K562 (cell line): ENCODE measurements around the gene LMX1B. TPM values are rescaled to one million over a fixed set of nuclear protein-coding genes. Genes with fewer than 3 reads are reported as not detected.

Source experiments
- MCM3 ChIP-seq: fragments of 450-650 bp; IDR thresholded peaks from 2 replicates; pipeline ENCODE4 v1.6.1; 2016
- MEIS2 ChIP-seq: fragments of 450-650 bp; IDR thresholded peaks from 2 replicates; pipeline ENCODE4 v1.6.1; 2014; ENCODE audit warnings: mild to moderate bottlenecking; ENCODE audit not compliant: partially characterized antibody
- PTTG1 ChIP-seq: fragments of 450-650 bp; IDR thresholded peaks from 2 replicates; pipeline ENCODE4 v1.6.1; 2016; ENCODE audit warnings: low read depth, mild to moderate bottlenecking, missing genetic modification characterization, missing compliant biosample characterization
- RFX5 ChIP-seq: IDR thresholded peaks from 2 replicates; pipeline ENCODE4 v1.6.1; 2011; ENCODE audit warnings: low read depth, mild to moderate bottlenecking, improper control_type of control experiment, low read length
- SMAD2 ChIP-seq: fragments of 150-350 bp; IDR thresholded peaks from 2 replicates; pipeline ENCODE4 v1.6.1; 2014; ENCODE audit warnings: low read depth, mild to moderate bottlenecking, low read length
- SMARCB1 ChIP-seq: IDR thresholded peaks from 2 replicates; pipeline ENCODE4 v1.6.1; 2011; ENCODE audit warnings: improper control_type of control experiment, low read depth; ENCODE audit not compliant: insufficient read length
- SMARCC2 ChIP-seq: fragments of 450-650 bp; IDR thresholded peaks from 2 replicates; pipeline ENCODE4 v1.6.1; 2017; ENCODE audit warnings: antibody characterized with exemption, moderate library complexity, mild to moderate bottlenecking, low read depth
- SRF ChIP-seq, 2 experiments: fragments of 250-450, 450-650 bp in 1 of 2; sonication (Bioruptor Pico) in 1 of 2; sonication (generic) in 1 of 2; formaldehyde crosslinking; IDR thresholded peaks; 2 replicates each; pipeline versions ENCODE4 v1.5.0 to v1.5.1; 2020 to 2022; ENCODE audit warnings: mild to moderate bottlenecking in 1 of 2, missing genetic modification reagents in 1 of 2
- ZNF217 ChIP-seq: sonication (generic); formaldehyde crosslinking; IDR thresholded peaks from 2 replicates; pipeline ENCODE4 v1.8.0; 2022; ENCODE audit warnings: mild to moderate bottlenecking, missing genetic modification reagents
- ZNF282 ChIP-seq: sonication (generic); formaldehyde crosslinking; IDR thresholded peaks from 2 replicates; pipeline ENCODE4 v1.8.1; 2023; ENCODE audit warnings: missing genetic modification reagents
- polyA plus RNA-seq, 8 experiments: library from polyadenylated mRNA; depleted of rRNA in 4 of 8; stranded (reverse) in 5 of 8; unstranded in 3 of 8; fragments of >200 nt; fragmentation: Nextera tagmentation in 2 of 8; fragmentation: Illumina TruSeq in 1 of 8; extraction: Ambion mirVana in 2 of 8; extraction: Trizol in 1 of 8; gene quantifications; 2 replicates each; pipeline versions ENCODE4 v1.2.1 to v1.2.3, GENCODE V29; 2011 to 2014; ENCODE audit warnings: inconsistent platforms in 1 of 8, missing spikeins in 1 of 8
- total RNA-seq, 7 experiments: library from RNA; depleted of rRNA in 6 of 7; stranded (reverse); fragments of >200 nt in 6 of 7; fragmentation: Illumina TruSeq in 2 of 7; extraction: Trizol in 2 of 7; gene quantifications; 2 replicates each; pipeline versions ENCODE4 v1.2.1 to v1.2.3, GENCODE V29; 2011 to 2021; ENCODE audit warnings: low replicate concordance in 1 of 7
- TF ChIP-seq, protein P1 (sequence below), 2 experiments: fragments of 450-650 bp; formaldehyde crosslinking in 1 of 2; IDR thresholded peaks; 2 replicates each; pipeline versions ENCODE4 v1.4.0 to v1.6.1; 2014 to 2020; ENCODE audit warnings: mild to moderate bottlenecking in 2 of 2, borderline replicate concordance in 1 of 2, low read depth in 1 of 2
- TF ChIP-seq, protein P2 (sequence below), 2 experiments: IDR thresholded peaks in 1 of 2; conservative IDR thresholded peaks in 1 of 2; 2 replicates each; pipeline ENCODE4 v1.6.1; 2016; ENCODE audit warnings: low read depth in 2 of 2, mild to moderate bottlenecking in 1 of 2, missing compliant biosample characterization in 1 of 2, missing genetic modification characterization in 1 of 2, moderate library complexity in 1 of 2
- TF ChIP-seq, protein P3 (sequence below): sonication (generic); formaldehyde crosslinking; IDR thresholded peaks from 2 replicates; pipeline ENCODE4 v1.8.0; 2022; ENCODE audit warnings: mild to moderate bottlenecking, missing genetic modification reagents
- TF ChIP-seq, protein P4 (sequence below): fragments of 450-650 bp; IDR thresholded peaks from 2 replicates; pipeline ENCODE4 v1.6.1; 2016
- TF ChIP-seq, protein P5 (sequence below): fragments of 450-650 bp; IDR thresholded peaks from 2 replicates; pipeline ENCODE4 v1.6.1; 2016; ENCODE audit warnings: low read depth, mild to moderate bottlenecking, moderate library complexity

Gene LMX1B
- total and polyA plus RNA-seq, 9 of the 15 experiments (the other 6 are each of a cell fraction or from before 2014, with no cell fraction given) = not detected

DNA sequence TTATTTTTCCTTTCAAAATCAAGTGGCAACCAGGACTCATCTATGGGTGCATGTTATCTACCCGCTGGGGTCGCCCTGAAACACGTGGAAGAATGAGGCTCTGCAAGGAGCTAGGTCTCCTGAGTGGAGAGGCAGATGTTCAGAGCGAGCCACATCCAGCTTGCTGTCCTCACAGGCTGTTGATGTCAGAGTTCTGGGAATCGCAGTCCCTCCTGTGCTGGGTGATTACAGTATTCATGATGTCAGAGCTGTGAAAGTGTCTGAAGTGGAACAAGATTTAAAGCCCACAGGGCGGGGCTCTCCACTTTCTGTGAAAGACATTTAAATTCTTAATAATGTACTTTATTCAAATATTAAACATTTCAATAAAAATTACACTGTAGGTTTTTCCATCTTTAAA lies 24.4 kb upstream of the LMX1B start (continued):
- TF ChIP-seq, protein P1, sequence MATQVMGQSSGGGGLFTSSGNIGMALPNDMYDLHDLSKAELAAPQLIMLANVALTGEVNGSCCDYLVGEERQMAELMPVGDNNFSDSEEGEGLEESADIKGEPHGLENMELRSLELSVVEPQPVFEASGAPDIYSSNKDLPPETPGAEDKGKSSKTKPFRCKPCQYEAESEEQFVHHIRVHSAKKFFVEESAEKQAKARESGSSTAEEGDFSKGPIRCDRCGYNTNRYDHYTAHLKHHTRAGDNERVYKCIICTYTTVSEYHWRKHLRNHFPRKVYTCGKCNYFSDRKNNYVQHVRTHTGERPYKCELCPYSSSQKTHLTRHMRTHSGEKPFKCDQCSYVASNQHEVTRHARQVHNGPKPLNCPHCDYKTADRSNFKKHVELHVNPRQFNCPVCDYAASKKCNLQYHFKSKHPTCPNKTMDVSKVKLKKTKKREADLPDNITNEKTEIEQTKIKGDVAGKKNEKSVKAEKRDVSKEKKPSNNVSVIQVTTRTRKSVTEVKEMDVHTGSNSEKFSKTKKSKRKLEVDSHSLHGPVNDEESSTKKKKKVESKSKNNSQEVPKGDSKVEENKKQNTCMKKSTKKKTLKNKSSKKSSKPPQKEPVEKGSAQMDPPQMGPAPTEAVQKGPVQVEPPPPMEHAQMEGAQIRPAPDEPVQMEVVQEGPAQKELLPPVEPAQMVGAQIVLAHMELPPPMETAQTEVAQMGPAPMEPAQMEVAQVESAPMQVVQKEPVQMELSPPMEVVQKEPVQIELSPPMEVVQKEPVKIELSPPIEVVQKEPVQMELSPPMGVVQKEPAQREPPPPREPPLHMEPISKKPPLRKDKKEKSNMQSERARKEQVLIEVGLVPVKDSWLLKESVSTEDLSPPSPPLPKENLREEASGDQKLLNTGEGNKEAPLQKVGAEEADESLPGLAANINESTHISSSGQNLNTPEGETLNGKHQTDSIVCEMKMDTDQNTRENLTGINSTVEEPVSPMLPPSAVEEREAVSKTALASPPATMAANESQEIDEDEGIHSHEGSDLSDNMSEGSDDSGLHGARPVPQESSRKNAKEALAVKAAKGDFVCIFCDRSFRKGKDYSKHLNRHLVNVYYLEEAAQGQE (IDR thresholded peaks at IDR 0.05; ENCODE audit: borderline replicate concordance) = no peak
- TF ChIP-seq, protein P1 (CRISPR knock-in tag; IDR thresholded peaks at IDR 0.05; ENCODE audit: low read depth) = no peak
- TF ChIP-seq, protein P2, sequence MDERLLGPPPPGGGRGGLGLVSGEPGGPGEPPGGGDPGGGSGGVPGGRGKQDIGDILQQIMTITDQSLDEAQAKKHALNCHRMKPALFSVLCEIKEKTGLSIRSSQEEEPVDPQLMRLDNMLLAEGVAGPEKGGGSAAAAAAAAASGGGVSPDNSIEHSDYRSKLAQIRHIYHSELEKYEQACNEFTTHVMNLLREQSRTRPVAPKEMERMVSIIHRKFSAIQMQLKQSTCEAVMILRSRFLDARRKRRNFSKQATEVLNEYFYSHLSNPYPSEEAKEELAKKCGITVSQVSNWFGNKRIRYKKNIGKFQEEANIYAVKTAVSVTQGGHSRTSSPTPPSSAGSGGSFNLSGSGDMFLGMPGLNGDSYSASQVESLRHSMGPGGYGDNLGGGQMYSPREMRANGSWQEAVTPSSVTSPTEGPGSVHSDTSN (CRISPR knock-in tag; IDR thresholded peaks at IDR 0.05; ENCODE audit: low read depth) = no peak
- TF ChIP-seq, protein P2 (tag; conservative IDR thresholded peaks at IDR 0.05; ENCODE audit: low read depth) = peak; percentile 46; the same call in 1 of the 2 replicates
- TF ChIP-seq, protein P3, sequence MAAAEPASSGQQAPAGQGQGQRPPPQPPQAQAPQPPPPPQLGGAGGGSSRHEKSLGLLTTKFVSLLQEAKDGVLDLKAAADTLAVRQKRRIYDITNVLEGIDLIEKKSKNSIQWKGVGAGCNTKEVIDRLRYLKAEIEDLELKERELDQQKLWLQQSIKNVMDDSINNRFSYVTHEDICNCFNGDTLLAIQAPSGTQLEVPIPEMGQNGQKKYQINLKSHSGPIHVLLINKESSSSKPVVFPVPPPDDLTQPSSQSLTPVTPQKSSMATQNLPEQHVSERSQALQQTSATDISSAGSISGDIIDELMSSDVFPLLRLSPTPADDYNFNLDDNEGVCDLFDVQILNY (CRISPR knock-in tag) = no peak
- TF ChIP-seq, protein P4, sequence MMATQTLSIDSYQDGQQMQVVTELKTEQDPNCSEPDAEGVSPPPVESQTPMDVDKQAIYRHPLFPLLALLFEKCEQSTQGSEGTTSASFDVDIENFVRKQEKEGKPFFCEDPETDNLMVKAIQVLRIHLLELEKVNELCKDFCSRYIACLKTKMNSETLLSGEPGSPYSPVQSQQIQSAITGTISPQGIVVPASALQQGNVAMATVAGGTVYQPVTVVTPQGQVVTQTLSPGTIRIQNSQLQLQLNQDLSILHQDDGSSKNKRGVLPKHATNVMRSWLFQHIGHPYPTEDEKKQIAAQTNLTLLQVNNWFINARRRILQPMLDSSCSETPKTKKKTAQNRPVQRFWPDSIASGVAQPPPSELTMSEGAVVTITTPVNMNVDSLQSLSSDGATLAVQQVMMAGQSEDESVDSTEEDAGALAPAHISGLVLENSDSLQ = peak; percentile 49
- no peak for TF ChIP-seq SMARCB1
- TF ChIP-seq RFX5 = no peak
- TF ChIP-seq MCM3 = no peak
- TF ChIP-seq, protein P5, sequence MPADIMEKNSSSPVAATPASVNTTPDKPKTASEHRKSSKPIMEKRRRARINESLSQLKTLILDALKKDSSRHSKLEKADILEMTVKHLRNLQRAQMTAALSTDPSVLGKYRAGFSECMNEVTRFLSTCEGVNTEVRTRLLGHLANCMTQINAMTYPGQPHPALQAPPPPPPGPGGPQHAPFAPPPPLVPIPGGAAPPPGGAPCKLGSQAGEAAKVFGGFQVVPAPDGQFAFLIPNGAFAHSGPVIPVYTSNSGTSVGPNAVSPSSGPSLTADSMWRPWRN = no peak
- no peak for TF ChIP-seq SMARCC2
- no peak for TF ChIP-seq ZNF217 (CRISPR knock-in tag)
- peak; percentile 69 for TF ChIP-seq MEIS2
- TF ChIP-seq PTTG1 (tag) = no peak
- no peak for TF ChIP-seq SMAD2
- TF ChIP-seq ZNF282 (CRISPR knock-in tag) = no peak
- TF ChIP-seq SRF (CRISPR knock-in tag; IDR thresholded peaks at IDR 0.05) = no peak
